UCSD-AML1 (cell line): Measurements from ENCODE around the gene PLK2.

ENCODE experiments used
- DNase-seq: peaks from one replicate; lab custom pipeline; 2025; ENCODE audit not compliant: unreplicated experiment; lab: John Stamatoyannopoulos, UW

PLK2 gene

DNA sequence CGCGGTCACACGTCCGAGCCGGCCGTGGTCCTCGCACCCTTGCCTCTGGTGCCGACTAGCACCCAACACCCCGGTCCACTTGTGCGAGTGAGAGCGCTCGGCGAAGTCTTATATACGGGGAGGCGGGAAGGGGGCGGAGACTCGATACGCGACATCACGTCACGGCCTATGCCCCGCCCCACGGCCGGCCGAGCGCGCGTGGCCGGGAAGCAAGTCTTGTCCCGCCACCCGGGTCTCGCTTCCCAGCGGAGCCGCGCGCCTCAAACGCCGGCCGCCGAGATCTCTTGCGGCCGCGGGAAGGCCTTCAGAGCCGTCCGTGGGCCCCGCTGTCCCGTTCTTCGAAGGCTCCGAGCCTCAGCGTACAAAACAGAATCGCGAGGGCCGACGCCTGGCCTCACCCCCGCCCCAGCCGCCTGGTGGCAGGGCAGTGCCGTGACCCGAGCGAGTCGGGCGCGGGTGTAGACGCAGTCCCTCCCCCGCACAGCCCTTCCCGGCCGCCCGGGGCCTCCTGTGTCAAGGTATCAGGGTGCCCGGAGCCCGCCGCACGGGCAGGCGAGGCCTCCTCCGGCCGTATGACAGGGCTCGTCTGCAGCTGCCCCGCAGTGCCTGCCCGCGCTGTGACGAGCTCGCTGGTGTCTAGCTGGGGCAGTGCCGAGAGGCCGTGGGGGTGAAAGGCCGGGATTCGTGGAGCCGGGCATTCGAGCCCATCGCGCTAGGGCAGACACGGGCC lies at the start of gene PLK2:
Gene PLK2 (minus strand): TSS at position 85 of the 730 bp plus-strand sequence. CDS start 127 bp downstream, outside the sequence.
- DNase-seq, result peak; percentile 93

DNA sequence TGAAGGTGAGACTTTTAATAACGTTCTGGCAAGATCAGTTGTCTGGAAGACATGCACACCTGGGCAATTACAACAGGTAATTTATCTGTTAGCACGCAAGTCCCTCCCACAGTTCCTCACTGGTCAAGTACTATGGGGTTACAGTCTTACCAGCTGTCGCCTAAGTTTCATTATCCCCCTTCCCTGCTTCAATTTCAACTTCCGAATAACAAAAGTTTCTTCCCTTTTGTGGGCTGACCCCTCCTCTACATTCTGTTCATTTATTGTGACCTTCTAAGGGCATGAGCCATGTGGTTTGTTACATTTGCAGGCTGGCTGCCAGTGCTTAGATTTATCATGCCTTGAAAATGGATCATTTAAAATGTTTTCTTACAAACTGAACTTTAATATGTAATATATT lies 47.8 kb upstream of the PLK2 start:
- no peak for DNase-seq

DNA sequence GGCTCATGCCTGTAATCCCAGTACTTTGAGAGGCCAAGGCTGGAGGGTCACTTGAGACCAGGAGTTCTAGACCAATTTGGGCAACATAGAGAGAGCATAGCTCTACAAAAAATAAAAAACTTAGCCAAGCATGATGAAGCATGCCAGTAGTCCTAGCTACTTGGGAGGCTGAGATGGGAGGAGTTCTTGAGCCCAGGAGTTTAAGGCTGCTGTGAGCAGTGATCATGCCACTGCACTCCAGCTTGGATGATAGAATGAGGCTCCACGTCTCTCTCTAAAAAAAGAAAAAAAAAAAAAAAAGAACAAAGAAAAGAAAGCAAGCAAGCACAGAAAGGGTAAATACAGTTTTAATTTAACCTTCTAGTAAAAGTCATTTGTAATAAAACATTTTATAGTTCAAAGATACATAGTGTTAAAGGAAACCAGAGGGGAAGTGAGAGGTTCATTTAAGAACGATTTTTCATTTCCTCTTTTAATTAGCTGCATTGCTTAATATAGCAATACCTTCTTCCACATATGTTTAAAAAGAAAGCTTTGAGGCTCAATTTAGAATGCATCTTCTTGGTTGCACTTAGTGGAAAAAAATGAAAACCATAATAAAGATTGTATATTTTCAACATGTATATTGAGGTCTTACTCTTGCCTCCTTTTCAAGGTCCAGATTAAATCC lies 46.2 kb upstream of the PLK2 start:
- no peak for DNase-seq

DNA sequence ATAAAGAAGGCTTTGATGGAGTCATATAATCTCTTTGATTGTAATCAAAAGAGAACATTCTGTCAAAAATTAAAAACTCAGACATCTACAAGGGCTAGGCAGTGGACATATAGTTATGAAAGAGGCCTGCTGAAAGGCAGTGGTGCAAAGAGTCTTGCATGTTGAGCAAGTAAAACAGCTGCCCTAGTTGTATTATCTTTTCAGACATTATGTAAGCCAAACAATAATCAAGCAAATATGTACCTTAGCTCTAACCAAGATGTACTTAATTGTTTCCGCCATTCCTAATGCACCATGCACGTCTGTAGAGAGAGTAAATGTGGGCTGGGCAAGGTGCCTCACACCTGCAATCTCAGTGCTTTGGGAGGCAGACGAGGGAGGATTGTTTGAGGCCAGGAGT lies 45.6 kb upstream of the PLK2 start:
- no peak for DNase-seq

DNA sequence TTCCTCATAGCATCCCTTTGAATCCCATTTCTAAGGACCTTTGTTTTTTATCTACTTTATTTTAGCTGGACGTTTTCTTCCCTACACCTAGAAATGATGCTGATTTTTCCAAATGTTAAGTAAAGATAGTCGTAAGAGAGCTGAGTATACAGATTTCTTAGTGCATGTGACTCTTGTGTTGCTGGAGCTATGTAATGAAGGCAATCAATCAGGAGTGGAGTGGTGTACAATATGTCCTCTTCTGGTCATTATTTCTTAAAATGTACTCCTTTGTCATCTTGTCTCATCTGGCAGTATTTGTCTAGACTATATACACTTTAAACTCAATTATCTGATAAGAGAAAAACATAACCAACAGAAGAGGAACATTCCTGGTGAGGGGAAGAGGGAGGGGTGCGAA lies 44.9 kb upstream of the PLK2 start:
- DNase-seq, result no peak

DNA sequence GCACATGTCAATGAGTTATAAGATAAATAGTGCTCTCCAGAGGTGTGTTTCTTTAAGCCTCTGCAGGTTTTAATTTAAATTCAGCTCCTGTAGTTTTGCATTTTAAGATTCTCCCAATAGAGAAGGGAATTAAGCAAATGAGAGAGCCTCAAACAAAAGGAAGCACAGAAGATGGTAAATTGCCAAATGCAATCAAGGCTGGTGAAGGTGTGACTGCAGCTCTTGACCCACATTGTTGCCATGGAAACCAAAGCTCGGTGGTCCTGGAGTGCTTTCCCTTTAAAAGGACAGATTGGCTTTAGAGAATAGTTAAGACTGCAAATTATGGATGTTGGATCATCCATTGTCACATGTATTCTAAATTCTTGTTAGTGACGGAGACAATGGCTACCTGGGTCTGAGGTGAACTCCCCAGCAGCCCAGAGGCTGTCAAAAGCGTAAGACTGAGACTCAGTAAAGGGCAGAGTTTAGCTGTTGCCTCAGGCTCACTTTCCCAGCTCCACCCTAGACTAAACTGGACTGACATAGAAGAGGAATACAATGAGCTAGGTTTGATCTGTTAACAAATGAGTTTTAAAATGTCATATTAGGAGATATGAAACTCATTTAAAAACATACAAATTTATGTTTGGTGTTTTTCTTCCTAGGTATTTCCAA lies 43.6 kb upstream of the PLK2 start:
- no peak for DNase-seq

DNA sequence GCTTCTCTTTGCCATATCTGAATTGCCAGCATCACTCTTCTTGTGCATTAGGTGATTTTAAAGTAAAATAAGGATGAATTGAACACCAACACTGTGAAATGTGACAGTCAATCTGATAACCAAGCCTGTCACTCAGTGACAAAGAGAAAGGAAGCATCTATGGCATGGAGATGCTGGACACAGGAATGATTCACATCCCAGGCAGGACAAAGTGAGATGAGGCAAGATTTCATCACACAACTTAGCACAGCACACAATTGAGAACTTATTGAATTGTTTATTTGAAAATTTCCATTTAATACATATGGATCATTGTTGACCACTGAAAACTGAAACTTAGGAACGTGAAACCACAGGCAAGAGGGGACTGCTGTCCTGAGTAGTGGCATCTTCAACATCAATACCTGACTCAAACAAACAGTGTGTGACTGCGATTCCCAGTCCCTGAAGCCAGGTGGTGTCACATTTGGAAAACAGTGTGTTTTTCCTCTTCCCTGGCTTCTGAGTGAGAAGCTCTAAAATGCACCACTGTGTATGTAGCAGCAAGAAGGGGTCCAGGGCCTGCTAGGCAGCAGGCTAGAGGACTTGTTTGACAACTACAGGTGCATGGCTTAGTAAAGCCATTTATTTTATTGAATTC lies 42.0 kb upstream of the PLK2 start:
- DNase-seq, result no peak

DNA sequence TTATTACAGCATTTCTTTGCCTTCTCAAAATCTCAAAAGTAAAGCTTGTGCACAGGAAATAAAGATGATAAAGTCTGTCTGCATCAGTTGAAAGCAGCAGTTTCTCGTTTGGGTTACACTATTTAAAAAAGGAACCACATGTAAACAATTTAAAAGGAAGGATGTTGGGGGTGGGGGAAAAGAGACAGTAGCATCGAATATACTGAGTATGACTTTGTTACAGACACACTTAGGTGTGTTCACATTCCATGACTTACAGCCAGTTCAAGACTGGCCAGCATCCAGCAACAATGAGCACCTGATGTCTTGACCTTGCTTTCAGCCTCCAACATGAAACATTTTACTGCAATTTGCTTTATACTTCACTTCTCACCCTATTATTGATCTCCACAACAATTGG lies 40.1 kb upstream of the PLK2 start:
- peak; percentile 11 for DNase-seq

DNA sequence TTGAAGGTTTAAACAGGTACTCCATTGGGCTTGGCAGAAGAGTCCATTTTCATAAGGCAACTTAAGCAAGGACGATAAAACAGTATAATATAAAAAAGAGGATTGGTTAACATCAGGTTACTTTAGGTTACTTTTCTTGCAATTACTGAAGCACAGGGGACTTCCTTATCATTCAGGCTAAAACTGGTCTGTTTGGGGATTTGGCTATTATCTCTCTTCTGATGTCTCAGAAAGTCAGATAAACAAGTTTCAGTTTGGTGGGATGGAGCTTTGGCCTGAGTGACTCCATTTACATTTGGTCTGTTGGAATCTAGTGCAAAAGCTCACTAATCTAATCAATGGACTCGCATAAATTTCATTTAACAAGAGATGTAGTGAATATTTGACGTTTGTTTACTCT lies 39.3 kb upstream of the PLK2 start:
- DNase-seq, result no peak

DNA sequence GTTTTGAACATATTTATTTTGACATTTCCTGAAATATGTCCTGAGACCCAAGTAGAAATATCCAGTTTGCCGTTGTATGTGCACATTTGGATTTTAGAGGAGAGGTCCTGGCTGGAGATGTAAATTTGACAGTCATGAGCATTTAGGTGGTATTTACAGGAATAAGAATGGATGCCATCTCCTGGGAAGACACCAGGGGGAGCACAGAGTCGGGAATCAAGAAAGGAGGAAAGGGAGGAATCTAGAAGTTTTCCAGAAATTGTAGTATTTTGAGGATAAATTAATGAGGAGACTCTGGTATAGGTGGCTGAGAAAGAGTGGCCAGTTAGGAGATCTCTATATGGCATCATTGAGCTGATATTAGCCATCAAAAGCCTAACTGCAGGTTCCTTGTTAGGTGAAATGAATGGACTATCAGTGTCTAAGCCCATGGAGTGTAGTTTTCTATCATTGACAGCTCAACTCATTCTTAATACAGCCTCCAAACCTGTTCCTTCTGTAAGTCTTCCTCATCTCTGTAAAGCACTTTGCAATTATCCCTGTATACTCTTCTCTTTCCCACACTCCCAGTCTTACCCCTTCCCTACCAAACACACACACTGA lies 38.6 kb upstream of the PLK2 start:
- DNase-seq, result no peak

DNA sequence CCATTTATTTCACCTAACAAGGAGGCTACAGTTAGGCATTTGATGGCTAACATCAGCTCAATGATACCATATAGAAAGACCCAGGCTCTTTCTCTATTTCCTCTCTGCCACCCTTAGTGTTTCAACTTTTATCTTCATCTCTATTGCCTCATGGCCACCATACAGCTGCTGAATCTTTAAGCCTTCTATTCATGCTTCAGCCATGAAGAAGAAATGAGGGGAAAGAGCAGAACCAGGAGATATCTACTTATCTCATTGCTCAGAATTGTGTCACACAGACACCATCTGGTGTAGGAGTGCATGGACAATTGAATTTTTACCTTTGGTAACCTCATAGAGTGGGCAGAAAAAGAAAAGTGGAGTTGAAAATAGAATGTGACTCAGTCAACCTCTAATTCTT lies 38.0 kb upstream of the PLK2 start:
- DNase-seq, result no peak

DNA sequence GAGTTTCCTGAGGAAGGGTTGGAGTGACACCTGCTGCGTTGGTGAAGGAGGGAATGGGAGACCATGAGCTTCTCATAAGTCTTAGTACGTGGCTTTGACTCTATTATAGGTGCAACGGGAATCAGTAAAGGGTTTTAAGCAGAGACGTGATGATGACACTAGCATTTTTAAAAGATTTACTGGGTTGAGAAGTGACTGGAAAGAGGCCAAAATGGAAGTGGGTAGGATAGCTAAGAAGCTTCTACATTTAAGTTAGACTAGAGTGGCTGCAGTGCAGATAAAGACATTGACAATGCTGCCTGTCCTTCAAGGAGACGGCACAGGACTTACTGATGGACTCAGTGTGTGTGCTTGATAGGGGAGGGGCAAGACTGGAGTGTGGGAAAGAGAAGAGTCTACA lies 37.5 kb upstream of the PLK2 start:
- DNase-seq, result no peak

DNA sequence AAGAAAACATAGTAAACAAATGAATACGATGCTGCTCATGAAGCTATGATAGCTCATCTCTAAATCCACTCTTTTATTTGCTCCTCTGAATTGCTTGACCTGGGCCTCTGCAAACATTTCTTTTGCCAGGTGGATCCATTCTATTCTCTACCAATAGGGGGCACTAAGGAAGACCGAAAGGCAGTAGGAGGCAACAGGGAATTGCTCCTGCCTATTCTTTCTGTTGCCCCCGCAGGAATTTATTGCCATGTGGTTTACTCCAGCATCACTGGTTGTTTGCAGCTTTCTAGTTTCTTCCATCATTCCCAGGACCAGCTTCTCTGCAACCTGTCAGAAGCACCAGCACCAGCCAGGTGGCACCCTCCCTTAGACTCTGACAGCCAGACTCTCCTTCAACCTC lies 36.6 kb upstream of the PLK2 start:
- no peak for DNase-seq

DNA sequence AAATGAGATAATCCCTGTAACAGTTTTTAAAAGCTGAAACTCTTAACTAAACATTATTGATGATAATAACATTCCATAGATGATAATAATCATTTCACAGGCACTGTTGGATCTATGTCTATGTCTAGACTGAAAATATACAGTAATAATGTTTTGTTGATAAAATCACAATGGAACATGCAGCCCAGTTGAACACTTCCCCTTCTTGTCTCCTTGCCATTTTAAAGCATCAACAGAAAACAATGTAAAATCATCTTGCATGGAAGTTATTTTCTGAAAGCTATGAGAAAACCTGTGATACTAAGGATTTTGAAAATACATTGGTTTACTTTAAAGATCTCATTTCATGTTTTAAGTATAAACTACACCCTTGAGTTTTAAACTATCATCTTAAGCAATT lies 33.3 kb upstream of the PLK2 start:
- DNase-seq, result no peak

DNA sequence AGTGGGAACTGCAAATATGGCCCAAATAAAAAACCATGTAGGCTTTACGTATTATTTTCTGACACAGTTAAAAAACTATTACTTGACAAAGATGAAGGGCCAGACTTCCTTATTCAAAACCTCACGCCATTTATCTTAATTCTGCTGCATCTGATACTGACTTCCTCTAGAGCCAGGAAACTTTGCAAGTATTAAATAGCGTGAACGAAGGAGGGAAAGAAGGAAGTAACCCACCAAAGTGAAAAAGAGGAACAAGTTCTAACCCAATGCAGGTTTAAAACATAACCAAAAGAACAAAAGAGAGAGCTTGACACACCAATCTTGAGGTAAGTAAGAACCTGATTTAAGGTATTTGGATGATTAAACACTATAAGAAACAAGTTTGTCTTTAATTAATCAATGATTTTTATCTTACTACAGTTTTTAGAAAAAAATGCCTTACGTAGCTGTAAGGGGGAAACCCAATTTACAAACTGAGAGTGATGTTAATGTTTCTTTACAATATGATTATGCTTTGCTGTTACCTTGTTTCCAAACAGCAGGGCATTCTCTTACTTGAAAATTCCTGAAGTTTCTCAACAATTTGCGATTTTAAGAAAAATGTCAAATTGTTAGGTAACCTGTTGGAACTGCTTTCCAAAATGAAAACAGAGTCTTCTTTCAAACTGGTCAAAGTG lies 31.5 kb upstream of the PLK2 start, which contains the start of gene GAPT:
Gene GAPT (plus strand): TSS at position 220 of the 677 bp plus-strand sequence. CDS start 3,102 bp downstream, outside the sequence.
- no peak for DNase-seq

DNA sequence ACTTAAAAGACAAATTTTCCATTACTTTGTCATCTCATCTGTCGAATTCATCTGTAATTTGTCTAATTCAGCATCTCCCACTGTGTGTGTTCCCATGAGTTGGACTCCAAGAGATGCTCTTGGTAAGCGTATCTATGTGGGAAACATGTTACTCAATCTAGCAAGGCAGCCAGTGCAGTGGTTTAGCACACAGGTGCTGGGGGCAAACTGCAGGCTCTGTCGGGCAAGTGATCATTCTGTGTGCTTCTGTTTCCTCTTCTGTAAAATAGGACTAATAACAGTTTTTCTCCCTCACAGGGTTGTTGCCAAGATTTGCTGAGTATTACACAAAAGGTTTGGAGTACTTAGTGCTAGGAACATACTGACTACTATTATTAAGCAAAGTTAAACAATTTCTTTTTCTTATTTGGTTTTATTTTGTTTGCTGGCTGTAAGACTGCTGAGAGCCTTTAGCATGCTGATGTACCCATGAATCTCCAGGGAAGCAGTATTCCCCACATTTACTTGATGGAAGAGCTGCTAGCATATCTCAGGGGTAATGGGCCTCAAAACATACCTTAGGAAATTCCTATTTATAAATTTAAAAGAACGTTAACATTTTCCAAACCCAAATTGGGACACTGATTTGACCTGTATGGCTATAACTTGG lies 30.6 kb upstream of the PLK2 start:
- DNase-seq, result peak; percentile 19

DNA sequence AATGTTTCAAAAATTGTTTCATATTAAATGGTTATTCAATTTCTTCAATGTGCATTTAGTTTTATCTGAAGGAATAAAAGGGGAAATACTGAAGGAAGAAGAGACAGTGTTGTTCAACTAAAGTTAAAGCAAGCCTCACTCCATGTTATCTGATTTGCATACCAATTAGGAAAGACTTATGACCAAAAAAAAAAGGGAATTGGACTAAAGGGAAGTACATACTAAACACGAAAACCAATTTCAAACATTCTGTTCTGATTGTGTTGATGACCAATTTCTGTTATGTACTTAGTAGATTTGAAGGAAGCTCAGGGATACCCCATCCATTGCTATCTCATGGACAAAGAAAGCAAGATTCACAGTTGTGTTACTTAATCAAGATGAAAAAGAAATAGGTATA lies 26.4 kb upstream of the PLK2 start:
- no peak for DNase-seq

DNA sequence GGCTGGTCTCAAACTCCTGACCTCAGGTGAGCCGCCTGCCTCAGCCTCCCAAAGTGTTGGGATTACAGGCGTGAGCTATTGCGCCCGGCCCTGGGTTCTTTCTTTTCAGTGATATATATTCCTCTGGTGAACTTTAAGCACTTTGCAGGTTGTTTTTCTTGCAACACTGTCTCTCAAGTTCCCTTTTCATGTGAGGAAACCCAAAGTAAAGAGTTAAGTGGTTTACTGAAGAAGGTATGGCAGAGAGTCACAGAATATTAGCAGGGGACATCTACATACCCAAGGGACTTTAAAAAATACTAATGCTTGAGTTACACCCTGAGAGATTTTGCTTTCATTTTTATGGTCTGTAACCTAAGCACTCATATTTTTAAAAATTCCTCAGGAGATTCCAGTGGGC lies 24.6 kb upstream of the PLK2 start:
- no peak for DNase-seq

DNA sequence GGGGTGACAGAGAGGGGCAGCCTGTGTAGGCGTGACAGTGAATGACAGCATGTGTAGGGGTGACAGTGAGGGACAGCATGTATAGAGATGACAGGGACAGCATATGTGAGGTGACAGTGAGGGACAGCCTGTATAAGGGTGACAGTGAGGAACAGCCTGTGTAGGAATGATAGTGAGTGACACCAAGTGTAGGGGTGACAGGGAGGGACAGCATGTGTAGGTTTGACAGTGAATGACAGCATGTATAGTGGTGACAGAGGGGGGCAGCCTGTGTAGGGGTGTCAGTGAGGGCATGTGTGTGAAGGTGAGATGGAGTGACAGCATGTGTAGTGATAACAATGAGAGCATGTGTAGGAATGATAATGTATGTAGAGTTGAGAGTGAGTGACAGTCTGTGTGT lies 22.6 kb upstream of the PLK2 start:
- no peak for DNase-seq

DNA sequence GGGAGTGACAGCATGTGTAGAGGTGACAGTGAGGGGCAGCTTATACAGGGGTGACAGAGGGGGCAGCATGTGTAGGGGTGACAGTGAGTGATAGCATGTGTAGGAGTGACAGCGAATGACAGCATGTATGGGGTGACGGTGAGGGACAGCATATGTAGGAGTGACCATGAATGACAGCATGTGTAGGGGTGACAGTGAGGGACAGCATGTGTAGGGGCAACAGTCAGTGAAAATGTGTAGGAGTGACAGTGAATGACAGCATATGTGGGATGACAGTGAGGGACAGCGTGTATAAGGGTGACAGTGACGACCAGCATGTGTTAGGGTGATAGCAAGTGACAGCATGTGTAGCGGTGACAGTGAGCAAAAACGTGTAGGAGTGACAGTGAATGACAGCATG lies 21.9 kb upstream of the PLK2 start:
- no peak for DNase-seq
